Esophagus squamous epithelium (tissue), 5 donors: ENCODE data around the gene DISP3. TPM values are rescaled to one million over a fixed set of nuclear protein-coding genes. Genes with fewer than 3 reads are reported as not detected.

Experiments used
- DNase-seq: peaks from one replicate; lab custom pipeline; 2025; lab: John Stamatoyannopoulos, UW
- H3K27ac ChIP-seq, 4 donors: fragments of 200-600 bp; sonication (generic); one replicate each; pipeline ENCODE4 v1.5.1; 2016 to 2019; ENCODE audit warnings: mild to moderate bottlenecking in 1 of 4
- H3K27me3 ChIP-seq, 4 donors: fragments of 200-600 bp; sonication (generic); 1 replicate in 3 of 4; 2 replicates in 1 of 4; pipeline versions ENCODE4 v1.5.1 to v1.6.0; 2017 to 2021; ENCODE audit warnings: antibody characterized with exemption in 1 of 4
- H3K36me3 ChIP-seq, 3 donors: fragments of 200-600 bp; sonication (generic); one replicate each; pipeline ENCODE4 v1.5.1; 2016 to 2019
- H3K4me1 ChIP-seq, 3 donors: fragments of 200-600 bp; sonication (generic); one replicate each; pipeline ENCODE4 v1.5.1; 2017 to 2019
- H3K4me3 ChIP-seq, 4 donors: fragments of 200-600 bp; sonication (generic); 1 replicate in 3 of 4; 2 replicates in 1 of 4; pipeline ENCODE4 v1.5.1; 2016 to 2019; ENCODE audit warnings: mild to moderate bottlenecking in 2 of 4, moderate library complexity in 1 of 4
- H3K9me3 ChIP-seq, 3 donors: fragments of 200-600 bp; sonication (generic); one replicate each; pipeline ENCODE4 v1.5.1; 2016 to 2019
- POLR2A ChIP-seq, 4 donors: fragments of 450-650 bp; IDR thresholded peaks; one replicate each; pipeline ENCODE4 v1.6.1; 2017; ENCODE audit warnings: antibody characterized with exemption in 4 of 4, mild to moderate bottlenecking in 4 of 4, moderate library complexity in 3 of 4
- WGBS, 2 donors: methylation state at CpG; one replicate each; pipeline ENCODE4 v1.1.5; 2018; 5-methylcytosine and 5-hydroxymethylcytosine counted together
- intact Hi-C: fragments of 100-400 bp; cut with DNase I; formaldehyde crosslinking; loops from one replicate; pipeline ENCODE4 v1.15.0; 2022
- total RNA-seq, 4 donors: library from RNA; depleted of rRNA; stranded (reverse); fragments of >200 nt; gene quantifications; one replicate each; pipeline ENCODE4 v1.1.0, GENCODE V29; 2016
- TF ChIP-seq, protein P1 (sequence below), 6 experiments: fragments of 450-650 bp in 4 of 6; fragments of 200-600 bp in 2 of 6; sonication (generic) in 2 of 6; IDR thresholded peaks; one replicate each; pipeline ENCODE4 v1.5.1; 2016 to 2019; ENCODE audit warnings: antibody characterized with exemption in 6 of 6, mild to moderate bottlenecking in 4 of 6, moderate library complexity in 4 of 6
- donor health status: DM: yes; HTN: yes; CAD: no.

The DISP3 gene
- total RNA-seq, 4 donors from 2014 or later, result 0.67 TPM; not detected in 3

DNA sequence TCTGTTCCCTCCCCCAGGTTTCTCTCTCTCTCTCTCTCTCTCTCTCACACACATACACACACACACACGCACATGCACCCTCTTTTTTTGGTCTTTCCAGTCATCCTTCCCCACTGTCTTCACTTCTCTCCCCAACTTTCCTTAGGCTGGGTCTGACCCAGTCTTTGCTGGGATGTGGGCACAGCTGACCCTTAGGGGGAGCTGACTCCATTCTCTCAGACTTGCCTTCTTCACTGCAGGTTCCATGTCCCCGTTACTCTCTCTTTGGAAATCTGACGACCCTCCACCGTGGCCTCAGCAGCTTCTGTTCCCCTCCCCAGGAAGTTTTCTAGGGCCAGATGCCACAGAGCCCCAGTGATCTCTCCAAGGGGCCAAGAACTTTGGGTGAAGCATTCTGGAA, 2.1 kb downstream of the DISP3 start:
- Histone ChIP-seq H3K4me1 (peaks cover 13 to 21% (median 14%) of the 10 kb centered on the region in 3 donors), H3K36me3 (no peaks in the 10 kb centered on the region), H3K9me3 (no peaks in the 10 kb centered on the region), H3K4me3 (no peak overlapping the region), H3K27me3 (peaks cover 8 to 100% (median 22%) of the 10 kb centered on the region in 4 donors), H3K27ac (no peak overlapping the region)
- 28 to 29% methylated on average over 4 of the region's 4 CpGs for WGBS, 2 donors
- TF ChIP-seq, protein P1, sequence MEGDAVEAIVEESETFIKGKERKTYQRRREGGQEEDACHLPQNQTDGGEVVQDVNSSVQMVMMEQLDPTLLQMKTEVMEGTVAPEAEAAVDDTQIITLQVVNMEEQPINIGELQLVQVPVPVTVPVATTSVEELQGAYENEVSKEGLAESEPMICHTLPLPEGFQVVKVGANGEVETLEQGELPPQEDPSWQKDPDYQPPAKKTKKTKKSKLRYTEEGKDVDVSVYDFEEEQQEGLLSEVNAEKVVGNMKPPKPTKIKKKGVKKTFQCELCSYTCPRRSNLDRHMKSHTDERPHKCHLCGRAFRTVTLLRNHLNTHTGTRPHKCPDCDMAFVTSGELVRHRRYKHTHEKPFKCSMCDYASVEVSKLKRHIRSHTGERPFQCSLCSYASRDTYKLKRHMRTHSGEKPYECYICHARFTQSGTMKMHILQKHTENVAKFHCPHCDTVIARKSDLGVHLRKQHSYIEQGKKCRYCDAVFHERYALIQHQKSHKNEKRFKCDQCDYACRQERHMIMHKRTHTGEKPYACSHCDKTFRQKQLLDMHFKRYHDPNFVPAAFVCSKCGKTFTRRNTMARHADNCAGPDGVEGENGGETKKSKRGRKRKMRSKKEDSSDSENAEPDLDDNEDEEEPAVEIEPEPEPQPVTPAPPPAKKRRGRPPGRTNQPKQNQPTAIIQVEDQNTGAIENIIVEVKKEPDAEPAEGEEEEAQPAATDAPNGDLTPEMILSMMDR (IDR thresholded peaks at IDR 0.05), result no peak
- TF ChIP-seq POLR2A (IDR thresholded peaks at IDR 0.05), result no peak
- intact Hi-C loops, result no loop called here
- no peak for DNase-seq

DNA sequence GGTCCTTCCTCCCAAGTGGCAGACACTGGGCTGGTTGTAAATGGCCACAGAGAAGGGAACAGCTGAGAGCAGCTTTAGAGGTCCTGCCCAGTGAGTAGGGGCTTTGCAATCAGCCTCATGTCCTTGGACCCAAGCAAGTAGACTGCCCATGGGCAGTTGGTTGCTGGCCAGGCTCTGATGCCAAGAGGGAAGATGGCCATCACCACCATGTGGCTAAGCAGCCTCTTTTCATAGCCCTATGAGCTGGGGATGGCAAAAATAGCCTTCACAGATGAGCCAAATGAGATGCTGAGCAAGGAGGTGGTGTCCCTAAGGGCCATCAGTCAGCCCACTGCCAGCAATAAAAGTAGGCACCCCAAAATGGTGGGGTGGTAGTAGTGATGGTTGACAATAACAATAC, 3.2 kb downstream of the DISP3 start:
- H3K27me3 ChIP-seq, result peaks cover 8 to 100% (median 22%) of the 10 kb centered on the region in 4 donors
- intact Hi-C loops, result no loop called here
- TF ChIP-seq POLR2A (IDR thresholded peaks at IDR 0.05), result no peak
- TF ChIP-seq, protein P1 (IDR thresholded peaks at IDR 0.05), result no peak
- H3K9me3 ChIP-seq, result no peaks in the 10 kb centered on the region
- H3K36me3 ChIP-seq, result no peaks in the 10 kb centered on the region
- H3K27ac ChIP-seq, result no peak overlapping the region
- no peak overlapping the region for H3K4me3 ChIP-seq
- no peak for DNase-seq
- H3K4me1 ChIP-seq, result peaks cover 13 to 21% (median 14%) of the 10 kb centered on the region in 3 donors

DNA sequence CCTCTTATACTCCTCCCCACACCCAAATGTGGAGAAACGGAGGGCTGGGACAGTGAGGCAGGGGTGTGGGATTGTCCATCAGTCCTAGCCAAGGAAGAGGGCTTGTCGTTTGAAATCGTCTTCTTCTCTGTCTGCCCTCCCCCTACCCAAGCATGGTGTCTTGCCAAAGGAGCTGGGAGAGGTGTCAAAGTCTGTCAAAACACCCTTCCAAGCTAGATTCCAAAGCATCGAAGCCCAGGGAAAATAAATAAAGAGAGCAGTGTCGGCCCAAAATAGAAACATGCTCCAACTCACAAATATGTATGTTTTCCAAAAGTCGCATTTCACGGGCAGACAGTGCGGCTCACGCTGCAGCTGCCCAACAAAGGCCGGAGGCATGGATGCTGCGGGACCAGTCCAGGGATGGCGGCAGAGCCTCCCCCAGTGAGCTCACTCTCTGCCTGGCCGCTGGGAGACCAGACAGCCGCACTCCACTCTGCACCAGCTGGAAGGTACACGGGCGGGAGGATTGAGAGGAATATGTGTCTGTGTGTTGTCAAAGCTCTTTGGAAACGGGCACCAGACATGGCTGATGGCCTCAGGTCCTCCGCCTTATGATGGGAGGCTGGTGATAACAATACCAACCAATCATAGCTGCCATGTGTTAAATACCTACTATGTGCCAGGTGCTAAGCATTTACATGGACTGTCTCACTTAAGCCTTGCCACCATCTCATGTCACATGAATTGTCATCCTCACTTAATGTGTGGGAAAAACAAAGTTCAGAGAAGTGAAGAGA, 3.9 kb downstream of the DISP3 start:
- 62 to 66% methylated on average over 11 to 14 of the region's 18 CpGs for WGBS, 2 donors
- TF ChIP-seq, protein P1 (IDR thresholded peaks at IDR 0.05), result no peak
- no peak for TF ChIP-seq POLR2A (IDR thresholded peaks at IDR 0.05)
- peaks cover 13 to 21% (median 14%) of the 10 kb centered on the region in 3 donors for H3K4me1 ChIP-seq
- no peaks in the 10 kb centered on the region for H3K36me3 ChIP-seq
- H3K27ac ChIP-seq, result no peak overlapping the region
- no peak for DNase-seq
- H3K9me3 ChIP-seq, result no peaks in the 10 kb centered on the region
- no peak overlapping the region for H3K4me3 ChIP-seq
- intact Hi-C loops, result no loop called here
- peaks cover 8 to 100% (median 21%) of the 10 kb centered on the region in 4 donors for H3K27me3 ChIP-seq

DNA sequence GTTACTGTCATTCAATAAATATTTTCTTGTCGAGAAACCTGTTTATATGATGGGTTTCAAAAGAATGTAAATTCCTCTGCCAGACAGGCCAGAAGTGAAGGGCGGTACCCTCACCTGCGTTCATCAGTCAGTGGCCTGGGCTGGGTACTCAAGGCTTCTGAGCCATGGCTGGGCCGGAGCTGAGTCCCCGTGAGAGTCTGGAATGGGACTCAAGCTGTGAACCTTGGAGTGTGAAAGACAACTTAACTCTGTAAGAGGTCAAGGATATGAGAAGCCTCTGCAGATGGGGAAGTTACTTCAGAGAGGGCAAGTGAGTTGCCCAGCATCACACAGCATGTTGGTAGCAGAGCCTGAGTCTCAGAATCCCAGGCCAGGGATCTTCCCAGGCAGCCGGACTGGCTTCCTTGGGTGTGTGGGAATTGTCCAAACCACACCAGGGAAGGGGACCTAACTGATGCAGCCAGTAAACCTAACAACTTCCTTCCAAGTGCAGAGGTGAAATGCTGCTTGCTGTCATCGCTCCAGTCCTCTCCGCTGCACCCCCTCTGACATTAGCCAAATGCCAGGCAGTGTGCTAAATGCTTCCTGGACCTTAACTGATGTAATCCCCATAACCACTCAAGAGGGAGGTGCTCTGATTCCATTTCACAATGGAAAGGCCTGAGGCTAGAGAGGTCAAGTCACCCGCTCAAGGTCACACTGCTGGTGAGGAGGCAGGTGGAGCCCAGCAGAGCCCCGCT, 4.8 kb downstream of the DISP3 start:
- no peaks in the 10 kb centered on the region for H3K36me3 ChIP-seq
- no peaks in the 10 kb centered on the region for H3K9me3 ChIP-seq
- peaks cover 8 to 99% (median 16%) of the 10 kb centered on the region in 4 donors for H3K27me3 ChIP-seq
- intact Hi-C loops, result no loop called here
- TF ChIP-seq, protein P1 (IDR thresholded peaks at IDR 0.05), result no peak
- TF ChIP-seq POLR2A (IDR thresholded peaks at IDR 0.05), result no peak
- no peak overlapping the region for H3K27ac ChIP-seq
- H3K4me1 ChIP-seq, result peaks cover 10 to 15% (median 10%) of the 10 kb centered on the region in 3 donors
- no peak for DNase-seq
- no peak overlapping the region for H3K4me3 ChIP-seq
- 59 to 63% methylated on average over 5 to 8 of the region's 10 CpGs for WGBS, 2 donors

DNA sequence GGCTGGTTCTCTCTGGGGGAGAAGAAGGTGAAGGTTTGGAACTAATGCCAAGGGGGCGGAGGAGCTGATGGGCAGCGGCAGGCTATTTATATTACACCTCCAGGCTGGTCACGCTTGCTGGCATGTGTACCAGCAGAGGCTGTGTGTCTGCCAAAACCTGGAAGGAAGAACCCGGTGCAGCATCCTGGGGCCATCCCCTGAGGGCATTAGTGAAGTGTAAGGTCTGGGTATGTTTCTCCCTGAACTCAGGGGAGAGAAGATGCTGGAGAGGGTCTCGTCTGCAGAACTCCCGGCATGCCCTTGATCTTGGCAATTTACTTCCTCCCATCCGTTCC, 5.3 kb downstream of the DISP3 start:
- TF ChIP-seq, protein P1 (IDR thresholded peaks at IDR 0.05), result no peak
- TF ChIP-seq POLR2A (IDR thresholded peaks at IDR 0.05), result no peak
- H3K27ac ChIP-seq, result no peak overlapping the region
- no peaks in the 10 kb centered on the region for H3K36me3 ChIP-seq
- H3K9me3 ChIP-seq, result no peaks in the 10 kb centered on the region
- DNase-seq, result no peak
- intact Hi-C loops, result no loop called here
- peaks cover 8 to 99% (median 14%) of the 10 kb centered on the region in 4 donors for H3K27me3 ChIP-seq
- H3K4me3 ChIP-seq, result no peak overlapping the region
- 57 to 63% methylated on average over 3 to 5 of the region's 7 CpGs for WGBS, 2 donors
- peaks cover 6 to 10% (median 7%) of the 10 kb centered on the region in 3 donors for H3K4me1 ChIP-seq
